ENCODE results near the gene TLCD2.
"Not testable (repeated sequence)": the region's sequence is repeated elsewhere in the genome, so short reads cannot be mapped to it uniquely, and the experiment has no call there.

- TF ChIP-seq CTCF, POLR2A (IDR thresholded peaks at IDR 0.05): not testable (repeated sequence)
These were observed 11.8 kb upstream of the TLCD2 start for GRCh38 chr17:1722022-1722421.
